ENCODE measurements around the gene RAB44. TPM values are rescaled to one million over a fixed set of nuclear protein-coding genes. Genes with fewer than 3 reads are reported as not detected.

The RAB44 gene
- total RNA-seq, 2 experiments from 2014 or later: 0.07 TPM; not detected in 1

- Mint-ChIP-seq H3K36me3 (ENCODE audit: low read depth) (no peaks in the 10 kb centered on the region), H3K27ac (peak overlapping the region; percentile 84), H3K9me3 (no peaks in the 10 kb centered on the region), H3K27me3 (peaks cover 3% of the 10 kb centered on the region), H3K4me3 (peak overlapping the region; percentile 55), H3K4me1 (ENCODE audit: low read depth) (peaks cover 11% of the 10 kb centered on the region)
- DNase-seq (no peak), ATAC-seq (no peak)
- ChIA-PET POLR2A (no interaction called here), CTCF (interaction anchor here (0.7 to 2.1 kb wide), 7 partner anchors 19 to 119 kb away, joined by 3 to 10 read pairs (median 5); no protein-coding TSS in a partner anchor)
- no peak for TF ChIP-seq CTCF (IDR thresholded peaks at IDR 0.05)
- intact Hi-C loops (cut with micrococcal nuclease): no loop called here
Measured at GRCh38 chr6:36734486-36735060, 36.9 kb downstream of the RAB44 start.

GRCh38 chr6:36735110-36736071, 37.8 kb downstream of the RAB44 start:
- CTCF ChIA-PET: interaction anchor here (0.7 to 2.1 kb wide), 10 partner anchors 12 to 120 kb away, joined by 3 to 10 read pairs (median 4); no protein-coding TSS in a partner anchor
- peak; percentile 94 for ATAC-seq
- peak; percentile 63 for DNase-seq
- Mint-ChIP-seq H3K4me3 (peak overlapping the region; percentile 55), H3K36me3 (ENCODE audit: low read depth) (no peaks in the 10 kb centered on the region), H3K27me3 (peaks cover 3% of the 10 kb centered on the region), H3K27ac (peak overlapping the region; percentile 84), H3K4me1 (ENCODE audit: low read depth) (peaks cover 11% of the 10 kb centered on the region), H3K9me3 (no peaks in the 10 kb centered on the region)
- no peak for TF ChIP-seq CTCF (IDR thresholded peaks at IDR 0.05)
- POLR2A ChIA-PET: interaction anchor here (0.6 kb wide), 1 partner anchor 83 kb away, joined by 3 read pairs; no protein-coding TSS in a partner anchor
- intact Hi-C loops (cut with micrococcal nuclease): no loop called here

GRCh38 chr6:36737043-36737785, 39.6 kb downstream of the RAB44 start:
- no peak for TF ChIP-seq CTCF (IDR thresholded peaks at IDR 0.05)
- DNase-seq (no peak), ATAC-seq (no peak)
- H3K27ac Mint-ChIP-seq: no peak overlapping the region
- H3K36me3 Mint-ChIP-seq (ENCODE audit: low read depth): no peaks in the 10 kb centered on the region
- CTCF ChIA-PET: interaction anchor here (1.2 to 1.5 kb wide), 2 partner anchors 14 to 114 kb away, joined by 7 read pairs; no protein-coding TSS in a partner anchor
- peaks cover 3% of the 10 kb centered on the region for H3K27me3 Mint-ChIP-seq
- no peak overlapping the region for H3K4me3 Mint-ChIP-seq
- H3K4me1 Mint-ChIP-seq (ENCODE audit: low read depth): peaks cover 11% of the 10 kb centered on the region
- intact Hi-C loops (cut with micrococcal nuclease): no loop called here
- H3K9me3 Mint-ChIP-seq: no peaks in the 10 kb centered on the region
- POLR2A ChIA-PET: interaction anchor here (1.1 to 1.4 kb wide), 2 partner anchors 11 to 54 kb away, joined by 3 to 5 read pairs; no protein-coding TSS in a partner anchor

- ChIA-PET POLR2A (interaction anchor here (1.4 kb wide), 1 partner anchor 10 kb away, joined by 5 read pairs; no protein-coding TSS in a partner anchor), CTCF (interaction anchor here (2.3 kb wide), 1 partner anchor 21 kb away, joined by 6 read pairs; no protein-coding TSS in a partner anchor)
- no peak overlapping the region for H3K4me3 Mint-ChIP-seq
- H3K36me3 Mint-ChIP-seq (ENCODE audit: low read depth): no peaks in the 10 kb centered on the region
- H3K4me1 Mint-ChIP-seq (ENCODE audit: low read depth): peaks cover 11% of the 10 kb centered on the region
- no peak for TF ChIP-seq CTCF (IDR thresholded peaks at IDR 0.05)
- intact Hi-C loops (cut with micrococcal nuclease): no loop called here
- H3K9me3 Mint-ChIP-seq: no peaks in the 10 kb centered on the region
- DNase-seq (no peak), ATAC-seq (no peak)
- no peak overlapping the region for H3K27ac Mint-ChIP-seq
- peaks cover 3% of the 10 kb centered on the region for H3K27me3 Mint-ChIP-seq
Measured at GRCh38 chr6:36738108-36738507, 40.5 kb downstream of the RAB44 start.

Measured in activated CD8-positive, alpha-beta T cell treated with anti-CD3 and anti-CD28 coated beads for 36 hours (primary cell).